H9 (cell line): ENCODE data around the gene THEM4. TPM values are rescaled to one million over a fixed set of nuclear protein-coding genes. Genes with fewer than 3 reads are reported as not detected.
A peak's percentile ranks its signal among the peaks of the same experiment; 100 is the strongest.

Source experiments
- DNase-seq: peaks from one replicate; pipeline ENCODE4 v3.0.0-alpha.2; 2017
- H2AFZ ChIP-seq: one replicate; pipeline ENCODE4 v1.6.1; 2013; ENCODE audit warnings: mild to moderate bottlenecking, low read length, control low read depth, moderate library complexity
- H2AK5ac ChIP-seq: 2 replicates; pipeline ENCODE4 v1.6.1; 2013; ENCODE audit warnings: low read length, control low read depth, mixed read lengths; ENCODE audit not compliant: insufficient read length
- H2BK120ac ChIP-seq: one replicate; pipeline ENCODE4 v1.6.1; 2013; ENCODE audit warnings: low read depth, mild to moderate bottlenecking, low read length, control low read depth, inconsistent platforms; ENCODE audit not compliant: poor library complexity, severe bottlenecking
- H2BK12ac ChIP-seq: 2 replicates; pipeline ENCODE4 v1.6.1; 2013; ENCODE audit warnings: low read length, control low read depth, mixed read lengths, low read depth; ENCODE audit not compliant: insufficient read length
- H2BK15ac ChIP-seq: 2 replicates; pipeline ENCODE4 v1.6.1; 2013; ENCODE audit warnings: low read depth, low read length, control low read depth
- H2BK20ac ChIP-seq: one replicate; pipeline ENCODE4 v1.6.1; 2013; ENCODE audit warnings: low read depth, mild to moderate bottlenecking, low read length, control low read depth, inconsistent platforms; ENCODE audit not compliant: poor library complexity, severe bottlenecking
- H2BK5ac ChIP-seq: 2 replicates; pipeline ENCODE4 v1.6.1; 2013; ENCODE audit warnings: low read length, control low read depth, mixed read lengths; ENCODE audit not compliant: insufficient read length
- H3K14ac ChIP-seq: 2 replicates; pipeline ENCODE4 v1.6.1; 2013; ENCODE audit warnings: low read length, control low read depth; ENCODE audit not compliant: insufficient read depth
- H3K18ac ChIP-seq: 2 replicates; pipeline ENCODE4 v1.6.1; 2013; ENCODE audit warnings: low read depth, mild to moderate bottlenecking, mixed read lengths, low read length, control low read depth; ENCODE audit not compliant: insufficient read length
- H3K23ac ChIP-seq: 2 replicates; pipeline ENCODE4 v1.6.1; 2013; ENCODE audit warnings: low read length, control low read depth, mixed read lengths, low read depth; ENCODE audit not compliant: insufficient read length
- H3K23me2 ChIP-seq: 2 replicates; pipeline ENCODE4 v1.6.1; 2013; ENCODE audit warnings: low read depth, mild to moderate bottlenecking, mixed read lengths, low read length, control low read depth; ENCODE audit not compliant: insufficient read length, poor library complexity, severe bottlenecking
- H3K27ac ChIP-seq: 2 replicates; pipeline ENCODE4 v1.5.1; 2013; ENCODE audit warnings: low read length, control low read depth, mixed read lengths, low read depth; ENCODE audit not compliant: insufficient read length
- H3K27me3 ChIP-seq: 2 replicates; pipeline ENCODE4 v1.6.1; 2013; ENCODE audit warnings: low read length, control low read depth, inconsistent platforms; ENCODE audit not compliant: insufficient read depth
- H3K4ac ChIP-seq: 2 replicates; pipeline ENCODE4 v1.6.1; 2013; ENCODE audit warnings: low read depth, mild to moderate bottlenecking, control low read depth, inconsistent platforms, low read length, moderate library complexity
- H3K4me1 ChIP-seq: 2 replicates; pipeline ENCODE4 v1.6.1; 2013; ENCODE audit warnings: low read length, control low read depth, inconsistent platforms; ENCODE audit not compliant: insufficient read depth
- H3K4me2 ChIP-seq: 2 replicates; pipeline ENCODE4 v1.6.1; 2013; ENCODE audit warnings: low read length, control low read depth, mixed read lengths; ENCODE audit not compliant: insufficient read length, insufficient read depth
- H3K56ac ChIP-seq: 2 replicates; pipeline ENCODE4 v1.6.1; 2013; ENCODE audit warnings: low read depth, mild to moderate bottlenecking, mixed read lengths, low read length, control low read depth; ENCODE audit not compliant: insufficient read length
- H3K79me1 ChIP-seq: 2 replicates; pipeline ENCODE4 v1.6.1; 2013; ENCODE audit warnings: low read depth, mild to moderate bottlenecking, moderate library complexity, low read length, control low read depth, inconsistent platforms; ENCODE audit not compliant: insufficient read depth, poor library complexity, severe bottlenecking
- H3K79me2 ChIP-seq: 2 replicates; pipeline ENCODE4 v1.6.1; 2013; ENCODE audit warnings: low read length, control low read depth, inconsistent platforms; ENCODE audit not compliant: insufficient read depth
- H3K9ac ChIP-seq: 2 replicates; pipeline ENCODE4 v1.6.1; 2013; ENCODE audit warnings: low read length, control low read depth, mixed read lengths; ENCODE audit not compliant: insufficient read length; ENCODE audit errors: extremely low read depth
- H3K9me3 ChIP-seq: one replicate; pipeline ENCODE4 v1.6.1; 2013; ENCODE audit warnings: low read depth, low read length, inconsistent platforms; ENCODE audit not compliant: control insufficient read depth
- H3T11ph ChIP-seq: one replicate; pipeline ENCODE4 v1.6.1; 2013; ENCODE audit warnings: mild to moderate bottlenecking, low read length, control low read depth, inconsistent platforms
- H4K20me1 ChIP-seq: one replicate; pipeline ENCODE4 v1.6.1; 2013; ENCODE audit not compliant: control insufficient read depth, insufficient read length, insufficient read depth
- H4K5ac ChIP-seq: 2 replicates; pipeline ENCODE4 v1.6.1; 2013; ENCODE audit warnings: low read depth, mild to moderate bottlenecking, mixed read lengths, low read length, control low read depth; ENCODE audit not compliant: insufficient read length
- H4K8ac ChIP-seq: replicated peaks from 2 replicates; pipeline ENCODE4 v1.6.1; 2013; ENCODE audit warnings: low read length, control low read depth, mixed read lengths, low read depth; ENCODE audit not compliant: insufficient read length
- H4K91ac ChIP-seq: 2 replicates; pipeline ENCODE4 v1.6.1; 2013; ENCODE audit warnings: low read depth, mild to moderate bottlenecking, moderate library complexity, mixed read lengths, low read length, control low read depth; ENCODE audit not compliant: insufficient read length
- H3K27ac Mint-ChIP-seq, 3 experiments: 2 replicates in 2 of 3; 3 replicates in 1 of 3; pipeline ENCODE4 v1.8.0; 2020 to 2021; ENCODE audit warnings: mixed read lengths in 3 of 3, mild to moderate bottlenecking in 1 of 3, moderate library complexity in 1 of 3
- H3K27me3 Mint-ChIP-seq: 2 replicates; pipeline ENCODE4 v1.8.0; 2021; ENCODE audit warnings: low read depth, mild to moderate bottlenecking, moderate library complexity, mixed read lengths
- H3K36me3 Mint-ChIP-seq, 3 experiments: 2 replicates in 2 of 3; 3 replicates in 1 of 3; pipeline ENCODE4 v1.8.0; 2020 to 2021; ENCODE audit warnings: low read depth in 3 of 3, mixed read lengths in 3 of 3; ENCODE audit not compliant: insufficient read depth in 1 of 3
- H3K4me1 Mint-ChIP-seq, 2 experiments: 2 replicates each; pipeline ENCODE4 v1.8.0; 2020; ENCODE audit warnings: mixed read lengths in 2 of 2
- H3K4me3 Mint-ChIP-seq, 2 experiments: 2 replicates in 1 of 2; 3 replicates in 1 of 2; pipeline ENCODE4 v1.8.0; 2020 to 2021; ENCODE audit warnings: mild to moderate bottlenecking in 2 of 2, mixed read lengths in 2 of 2, moderate library complexity in 1 of 2
- H3K9me3 Mint-ChIP-seq, 2 experiments: 2 replicates in 1 of 2; 3 replicates in 1 of 2; pipeline ENCODE4 v1.8.0; 2020; ENCODE audit warnings: mild to moderate bottlenecking in 2 of 2, mixed read lengths in 2 of 2, moderate library complexity in 1 of 2
- CTCF ChIP-seq: fragments of 200-600 bp; sonication (generic); conservative IDR thresholded peaks from 3 replicates; pipeline ENCODE4 v1.8.0; 2021; ENCODE audit warnings: antibody characterized with exemption, mild to moderate bottlenecking
- WGBS: extraction: QIAGEN DNeasy Blood & Tissue Kit; methylation state at CpG from one replicate; pipeline ENCODE4 v1.1.7; 2013; ENCODE audit warnings: missing lambda C conversion rate, low lambda C conversion rate, mixed read lengths; ENCODE audit not compliant: insufficient read length; ENCODE audit errors: extremely low coverage; 5-methylcytosine and 5-hydroxymethylcytosine counted together
- total RNA-seq: library from RNA; stranded (reverse); gene quantifications from 2 replicates; pipeline ENCODE4 v1.2.1, GENCODE V29; 2021

The THEM4 gene
- total RNA-seq, 1 experiment from 2014 or later: 10.5 TPM

DNA sequence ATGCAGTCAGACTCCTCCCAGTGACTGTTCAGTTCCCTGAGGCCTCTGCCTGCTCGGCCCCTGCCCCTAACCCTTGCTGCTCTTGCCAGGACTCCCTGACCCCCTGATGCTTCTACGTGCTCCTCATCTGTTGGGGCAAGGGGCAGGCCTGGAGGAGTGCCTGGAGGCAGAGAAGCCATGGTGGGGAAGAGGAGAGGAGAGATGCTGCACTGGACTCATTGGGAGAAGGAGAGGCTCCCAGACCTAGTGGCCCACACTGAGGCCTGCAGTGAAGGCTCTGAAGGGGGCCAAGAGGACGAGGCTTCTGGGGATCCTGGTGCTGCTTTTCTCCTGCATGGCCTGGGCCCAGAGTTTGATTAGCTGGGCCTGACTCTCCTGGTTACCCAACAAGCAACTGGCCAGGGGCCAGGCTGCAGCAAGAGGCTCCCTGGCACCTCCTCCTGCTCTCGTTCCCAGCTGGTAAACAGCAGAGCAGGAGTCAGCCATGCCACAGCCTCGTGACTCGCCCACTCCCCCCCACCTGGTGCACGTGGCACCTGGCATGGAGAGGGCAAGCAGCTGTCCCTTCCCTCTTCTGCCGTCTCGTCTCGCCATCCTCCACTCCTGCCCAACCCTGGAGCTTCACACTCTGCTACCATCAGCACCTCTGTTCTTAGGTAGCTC is 76.9 kb downstream of the THEM4 start:
- H3K36me3 Mint-ChIP-seq: no peaks in the 10 kb centered on the region
- Histone ChIP-seq H3K9ac (no peak overlapping the region), H3K23me2 (peaks cover under 1% of the 10 kb centered on the region), H4K8ac (no peak overlapping the region), H3T11ph (no peak overlapping the region), H2AK5ac (no peak overlapping the region), H3K27ac (no peak overlapping the region), H3K27me3 (peaks cover 4% of the 10 kb centered on the region; the same call in 1 of the 2 replicates), H2BK15ac (no peak overlapping the region), H3K4me2 (no peak overlapping the region), H3K4me1 (peaks cover 14% of the 10 kb centered on the region; the same call in 1 of the 2 replicates), H4K91ac (no peak overlapping the region), H2BK20ac (no peak overlapping the region), H3K18ac (no peak overlapping the region), H2BK12ac (no peak overlapping the region), H2BK5ac (no peak overlapping the region), H4K5ac (no peak overlapping the region), H3K4ac (no peak overlapping the region), H2BK120ac (no peak overlapping the region), H2AFZ (no peak overlapping the region), H3K79me1 (no peaks in the 10 kb centered on the region), H3K56ac (no peak overlapping the region), H4K20me1 (no peaks in the 10 kb centered on the region), H3K23ac (no peak overlapping the region), H3K79me2 (no peaks in the 10 kb centered on the region), H3K9me3 (no peaks in the 10 kb centered on the region), H3K14ac (no peak overlapping the region)
- peaks cover 37 to 49% of the 10 kb centered on the region in 2 experiments for H3K4me1 Mint-ChIP-seq
- H3K4me3 Mint-ChIP-seq: no peak overlapping the region
- peaks cover 16% of the 10 kb centered on the region for H3K27me3 Mint-ChIP-seq
- no peak for TF ChIP-seq CTCF
- no CpG with 5 or more reads among the region's 10 CpGs for WGBS
- peak overlapping the region in 2 of 3 experiments; percentile 7 to 40; a peak in 2 of 7 replicates for H3K27ac Mint-ChIP-seq
- H3K9me3 Mint-ChIP-seq: no peaks in the 10 kb centered on the region
- DNase-seq: no peak
